ENCODE data around the gene SLC66A1. TPM values are rescaled to one million over a fixed set of nuclear protein-coding genes. Genes with fewer than 3 reads are reported as not detected.
A peak's percentile ranks its signal among the peaks of the same experiment; 100 is the strongest.

SLC66A1 gene
- total RNA-seq, 2 donors from 2014 or later = 9.5 to 10.5 TPM

DNA sequence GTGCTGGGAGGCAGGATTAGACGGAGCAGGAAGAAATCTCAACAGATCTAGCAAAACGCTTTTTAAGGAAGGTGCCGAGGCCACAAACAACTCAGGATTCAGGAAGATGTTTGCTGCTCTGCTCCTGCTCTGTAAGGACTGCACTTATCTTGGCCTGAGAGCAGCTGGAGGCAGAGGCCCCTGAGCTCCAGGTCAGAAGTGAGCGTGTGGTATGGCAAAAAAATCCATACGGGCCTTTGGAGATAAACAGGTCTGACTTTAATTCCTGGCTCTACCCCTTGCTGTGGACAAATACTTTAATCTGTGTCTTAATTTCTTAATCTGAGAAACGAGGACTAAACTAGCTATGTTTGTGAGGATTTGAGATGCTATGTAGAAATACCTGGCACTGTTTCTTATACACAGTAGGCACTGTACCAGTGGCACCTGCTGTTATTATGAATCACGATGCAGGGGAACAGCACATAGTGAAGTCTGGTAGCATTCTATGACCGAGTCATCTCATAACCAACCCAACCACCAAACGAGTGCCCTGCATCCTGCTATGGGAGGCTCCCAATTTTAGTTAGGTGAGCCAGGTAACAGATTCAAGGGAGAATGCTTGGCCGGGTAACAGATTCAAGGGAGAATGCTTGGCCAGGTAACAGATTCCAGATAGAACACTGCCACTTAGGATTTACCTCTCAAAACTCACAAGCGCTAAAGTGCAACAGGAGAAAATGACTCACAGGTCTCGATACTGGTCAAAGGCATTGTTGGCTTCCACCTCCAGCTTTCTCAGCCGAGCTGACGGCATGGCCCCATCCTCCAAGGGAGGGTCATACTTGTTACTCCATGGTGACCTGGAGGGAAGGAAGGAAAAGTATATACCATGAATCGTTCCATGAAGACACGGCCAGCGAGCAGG lies 65.9 kb downstream of the SLC66A1 start:
- H3K4me3 Mint-ChIP-seq = peak overlapping the region; percentile 7 to 8
- H3K4me1 Mint-ChIP-seq (ENCODE audit: low read depth) = peaks cover 40% of the 10 kb centered on the region
- peak; percentile 91 to 95 for ATAC-seq (replicated peaks in 1 of 2)
- no peaks in the 10 kb centered on the region for H3K9me3 Mint-ChIP-seq
- peak; percentile 33 to 38 for DNase-seq
- H3K27me3 Mint-ChIP-seq (ENCODE audit: low read depth) = no peaks in the 10 kb centered on the region
- H3K36me3 Mint-ChIP-seq (ENCODE audit: insufficient read depth in 2 of 2) = peaks cover 8 to 21% of the 10 kb centered on the region in 2 donors
- peak overlapping the region; percentile 39 for H3K27ac Mint-ChIP-seq

Other genes with a start within 250 kb of the SLC66A1 start
- gene UBR4, start 102.1 kb upstream of the SLC66A1 start, total RNA-seq = 100 to 1,000 TPM; 208 to 215 TPM
- gene EMC1, start 60.8 kb upstream of the SLC66A1 start, total RNA-seq = 10 to 100 TPM; 36.5 to 38.5 TPM
- 10 to 100 TPM; 43.7 to 52.7 TPM for gene MRTO4, start 60.5 kb upstream of the SLC66A1 start, total RNA-seq
- under 1 TPM; 0.35 to 0.46 TPM for gene AKR7A3, start 23.6 kb upstream of the SLC66A1 start, total RNA-seq
- gene AKR7A2, start 182 bp upstream of the SLC66A1 start, total RNA-seq = 10 to 100 TPM; 31.8 to 41.7 TPM
- 100 to 1,000 TPM; 336 to 373 TPM for gene CAPZB, start 173.2 kb downstream of the SLC66A1 start, total RNA-seq